ENCODE data around the gene PIEZO2. TPM values are rescaled to one million over a fixed set of nuclear protein-coding genes. Genes with fewer than 3 reads are reported as not detected.

PIEZO2 gene
- total RNA-seq, 6 donors from 2014 or later = 6.5 to 37.7 (median 7.8) TPM

GRCh38 chr18:11159844-11160243 is 10.5 kb upstream of the PIEZO2 start:
- DNase-seq (no peak), ATAC-seq (ENCODE audit: low FRiP score in 2 of 2) (no peak)
- TF ChIP-seq POLR2AphosphoS5 (IDR thresholded peaks at IDR 0.05) = no peak
- no peak for TF ChIP-seq EP300 (IDR thresholded peaks at IDR 0.05)
- TF ChIP-seq POLR2A (IDR thresholded peaks at IDR 0.05) = no peak
- TF ChIP-seq CTCF (IDR thresholded peaks at IDR 0.05) = no peak
- peaks cover 0 to 4% (median 0%) of the 10 kb centered on the region in 4 donors for H3K27me3 ChIP-seq
- no peaks in the 10 kb centered on the region for H3K9me3 ChIP-seq
- H3K36me3 ChIP-seq = no peaks in the 10 kb centered on the region
- H3K4me3 ChIP-seq = no peak overlapping the region
- no peaks in the 10 kb centered on the region for H3K4me1 ChIP-seq
- WGBS, 2 donors = 73 to 78% methylated on average over 3 to 4 of the region's 4 CpGs
- no peak overlapping the region for H3K27ac ChIP-seq

- WGBS, 2 donors = 78 to 80% methylated on average over 1 of the region's 1 CpG
- H3K36me3 ChIP-seq = no peaks in the 10 kb centered on the region
- no peaks in the 10 kb centered on the region for H3K27me3 ChIP-seq
- no peaks in the 10 kb centered on the region for H3K4me1 ChIP-seq
- DNase-seq (no peak), ATAC-seq (ENCODE audit: low FRiP score in 2 of 2) (no peak)
- H3K9me3 ChIP-seq = no peaks in the 10 kb centered on the region
- H3K27ac ChIP-seq = no peak overlapping the region
- no peak overlapping the region for H3K4me3 ChIP-seq
- TF ChIP-seq EP300 (IDR thresholded peaks at IDR 0.05) (no peak), POLR2A (IDR thresholded peaks at IDR 0.05) (no peak), CTCF (IDR thresholded peaks at IDR 0.05) (no peak), POLR2AphosphoS5 (IDR thresholded peaks at IDR 0.05) (no peak)
Measured at GRCh38 chr18:11156978-11157377, 7.6 kb upstream of the PIEZO2 start.

- Histone ChIP-seq H3K36me3 (no peaks in the 10 kb centered on the region), H3K27ac (no peak overlapping the region), H3K27me3 (no peaks in the 10 kb centered on the region), H3K4me3 (no peak overlapping the region), H3K4me1 (no peaks in the 10 kb centered on the region), H3K9me3 (no peaks in the 10 kb centered on the region)
- DNase-seq (no peak), ATAC-seq (ENCODE audit: low FRiP score in 2 of 2) (no peak)
- TF ChIP-seq POLR2AphosphoS5 (IDR thresholded peaks at IDR 0.05) (no peak), POLR2A (IDR thresholded peaks at IDR 0.05) (no peak), EP300 (IDR thresholded peaks at IDR 0.05) (no peak), CTCF (IDR thresholded peaks at IDR 0.05) (no peak)
- WGBS, 2 donors = 55 to 61% methylated on average over 8 of the region's 8 CpGs
Measured at GRCh38 chr18:11155034-11155759, 5.8 kb upstream of the PIEZO2 start.

- Histone ChIP-seq H3K36me3 (no peaks in the 10 kb centered on the region), H3K9me3 (no peaks in the 10 kb centered on the region), H3K27me3 (peaks cover 0 to 4% (median 0%) of the 10 kb centered on the region in 4 donors), H3K27ac (no peak overlapping the region), H3K4me3 (no peak overlapping the region), H3K4me1 (peaks cover 2 to 6% (median 4%) of the 10 kb centered on the region in 4 donors)
- WGBS, 2 donors = 28 to 29% methylated on average over 2 of the region's 2 CpGs
- ATAC-seq (ENCODE audit: low FRiP score in 2 of 2) (no peak), DNase-seq (no peak)
- TF ChIP-seq POLR2AphosphoS5 (IDR thresholded peaks at IDR 0.05) (no peak), POLR2A (IDR thresholded peaks at IDR 0.05) (no peak), CTCF (IDR thresholded peaks at IDR 0.05) (peak in 3 of 6 experiments; percentile 36 to 49 (median 41))
Measured at GRCh38 chr18:11154368-11154989, 5.1 kb upstream of the PIEZO2 start.

Measured in upper lobe of left lung (tissue), 6 donors.